Body of pancreas (tissue), 4 donors: ENCODE data around the gene COMMD10.

Source experiments
- CTCF ChIP-seq, 7 experiments: fragments of 450-650 bp in 4 of 7; fragments of 200-600 bp in 3 of 7; sonication (generic) in 3 of 7; IDR thresholded peaks; one replicate each; pipeline ENCODE4 v1.5.1; 2016 to 2019; ENCODE audit warnings: antibody characterized with exemption in 7 of 7
- POLR2A ChIP-seq, 3 donors: fragments of 450-650 bp; IDR thresholded peaks; one replicate each; pipeline ENCODE4 v1.6.1; 2016; ENCODE audit warnings: antibody characterized with exemption in 3 of 3, mild to moderate bottlenecking in 2 of 3

- no peak for TF ChIP-seq CTCF (IDR thresholded peaks at IDR 0.05)
- no peak for TF ChIP-seq POLR2A (IDR thresholded peaks at IDR 0.05)
Observed at GRCh38 chr5:116256717-116257116, 171.9 kb downstream of the COMMD10 start.
